Body of pancreas (tissue), 4 donors: ENCODE data around the gene SEMA6A. TPM values are rescaled to one million over a fixed set of nuclear protein-coding genes. Genes with fewer than 3 reads are reported as not detected.

Experiments
- ATAC-seq: fragments of 150-250 bp; one replicate; pipeline ENCODE4 v1.9.1; 2016
- DNase-seq, 4 donors: peaks; one replicate each; pipeline ENCODE4 v3.0.0-alpha.2; 2019
- H3K27ac ChIP-seq, 4 donors: fragments of 200-600 bp; sonication (generic); 1 replicate in 3 of 4; 2 replicates in 1 of 4; pipeline versions ENCODE4 v1.5.1 to v1.6.1; 2016 to 2019; ENCODE audit warnings: mild to moderate bottlenecking in 1 of 4, mixed read lengths in 1 of 4, moderate library complexity in 1 of 4
- H3K27me3 ChIP-seq, 2 donors: fragments of 200-600 bp; sonication (generic); one replicate each; pipeline ENCODE4 v1.6.0; 2016; ENCODE audit warnings: mild to moderate bottlenecking in 1 of 2
- H3K36me3 ChIP-seq, 2 donors: fragments of 200-600 bp; sonication (generic); replicated peaks in 1 of 2; 2 replicates each; pipeline ENCODE4 v1.5.1; 2016; ENCODE audit warnings: low read depth in 2 of 2; ENCODE audit not compliant: insufficient read depth in 1 of 2
- H3K4me1 ChIP-seq: fragments of 200-600 bp; sonication (generic); one replicate; pipeline ENCODE4 v1.6.0; 2016
- H3K4me3 ChIP-seq, 2 donors: fragments of 200-600 bp; sonication (generic); 1 replicate in 1 of 2; 2 replicates in 1 of 2; pipeline ENCODE4 v1.5.1; 2016 to 2019
- H3K9me3 ChIP-seq, 3 donors: fragments of 200-600 bp; sonication (generic); 1 replicate in 2 of 3; 2 replicates in 1 of 3; pipeline ENCODE4 v1.5.1; 2016
- POLR2A ChIP-seq, 3 donors: fragments of 450-650 bp; IDR thresholded peaks; one replicate each; pipeline ENCODE4 v1.6.1; 2016; ENCODE audit warnings: antibody characterized with exemption in 3 of 3, mild to moderate bottlenecking in 2 of 3
- WGBS, 2 donors: methylation state at CpG; one replicate each; pipeline ENCODE4 v1.1.5; 2017; 5-methylcytosine and 5-hydroxymethylcytosine counted together
- intact Hi-C: fragments of 100-400 bp; cut with DNase I; formaldehyde crosslinking; loops from one replicate; pipeline ENCODE4 v1.15.1; 2023
- total RNA-seq, 2 donors: library from RNA; depleted of rRNA; stranded (reverse); fragments of >200 nt; gene quantifications; one replicate each; pipeline ENCODE4 v1.1.0, GENCODE V29; 2016
- TF ChIP-seq, protein P1 (sequence below), 7 experiments: fragments of 450-650 bp in 4 of 7; fragments of 200-600 bp in 3 of 7; sonication (generic) in 3 of 7; IDR thresholded peaks; one replicate each; pipeline ENCODE4 v1.5.1; 2016 to 2019; ENCODE audit warnings: antibody characterized with exemption in 7 of 7

SEMA6A gene
- total RNA-seq, 2 donors from 2014 or later, result 18.7 to 25.1 TPM

DNA sequence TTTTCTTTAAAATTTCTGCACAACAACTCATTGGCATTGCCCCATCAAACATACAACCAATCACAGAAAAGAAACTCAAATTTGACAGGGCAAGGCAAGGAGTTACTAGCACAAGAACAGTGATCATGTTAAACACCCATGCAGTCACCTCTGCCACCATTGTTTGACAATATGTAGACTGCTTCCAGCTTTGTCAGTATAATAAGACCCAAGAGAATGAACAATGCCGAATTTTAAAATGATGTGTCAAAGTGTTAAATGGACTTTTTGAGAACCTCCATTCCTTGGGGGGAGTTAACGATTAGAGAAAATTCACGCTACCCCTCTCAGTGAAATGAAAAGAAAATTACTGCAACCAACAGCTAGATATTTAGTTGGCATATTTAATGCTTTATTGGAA, 109.2 kb downstream of the SEMA6A start:
- H3K9me3 ChIP-seq, result no peaks in the 10 kb centered on the region
- no peak overlapping the region for H3K4me3 ChIP-seq
- WGBS, 2 donors, result 93 to 94% methylated on average over 3 of the region's 3 CpGs
- H3K4me1 ChIP-seq, result no peaks in the 10 kb centered on the region
- no peak for DNase-seq
- TF ChIP-seq, protein P1, sequence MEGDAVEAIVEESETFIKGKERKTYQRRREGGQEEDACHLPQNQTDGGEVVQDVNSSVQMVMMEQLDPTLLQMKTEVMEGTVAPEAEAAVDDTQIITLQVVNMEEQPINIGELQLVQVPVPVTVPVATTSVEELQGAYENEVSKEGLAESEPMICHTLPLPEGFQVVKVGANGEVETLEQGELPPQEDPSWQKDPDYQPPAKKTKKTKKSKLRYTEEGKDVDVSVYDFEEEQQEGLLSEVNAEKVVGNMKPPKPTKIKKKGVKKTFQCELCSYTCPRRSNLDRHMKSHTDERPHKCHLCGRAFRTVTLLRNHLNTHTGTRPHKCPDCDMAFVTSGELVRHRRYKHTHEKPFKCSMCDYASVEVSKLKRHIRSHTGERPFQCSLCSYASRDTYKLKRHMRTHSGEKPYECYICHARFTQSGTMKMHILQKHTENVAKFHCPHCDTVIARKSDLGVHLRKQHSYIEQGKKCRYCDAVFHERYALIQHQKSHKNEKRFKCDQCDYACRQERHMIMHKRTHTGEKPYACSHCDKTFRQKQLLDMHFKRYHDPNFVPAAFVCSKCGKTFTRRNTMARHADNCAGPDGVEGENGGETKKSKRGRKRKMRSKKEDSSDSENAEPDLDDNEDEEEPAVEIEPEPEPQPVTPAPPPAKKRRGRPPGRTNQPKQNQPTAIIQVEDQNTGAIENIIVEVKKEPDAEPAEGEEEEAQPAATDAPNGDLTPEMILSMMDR (IDR thresholded peaks at IDR 0.05), result no peak
- no peak for TF ChIP-seq POLR2A (IDR thresholded peaks at IDR 0.05)
- H3K27ac ChIP-seq, result no peak overlapping the region
- H3K36me3 ChIP-seq, result peaks cover 0 to 3% of the 10 kb centered on the region in 2 donors
- no peak for ATAC-seq
- intact Hi-C loops, result no loop called here
- no peaks in the 10 kb centered on the region for H3K27me3 ChIP-seq

- H3K4me3 ChIP-seq, result no peak overlapping the region
- intact Hi-C loops, result no loop called here
- no peaks in the 10 kb centered on the region for H3K9me3 ChIP-seq
- no peak for ATAC-seq
- peaks cover 0 to 3% of the 10 kb centered on the region in 2 donors for H3K36me3 ChIP-seq
- H3K4me1 ChIP-seq, result no peaks in the 10 kb centered on the region
- TF ChIP-seq, protein P1 (IDR thresholded peaks at IDR 0.05), result no peak
- no peak for TF ChIP-seq POLR2A (IDR thresholded peaks at IDR 0.05)
- 87 to 91% methylated on average over 7 of the region's 7 CpGs for WGBS, 2 donors
- DNase-seq, result no peak
- H3K27ac ChIP-seq, result no peak overlapping the region
- H3K27me3 ChIP-seq, result no peaks in the 10 kb centered on the region
These were observed 110.4 kb downstream of the SEMA6A start for GRCh38 chr5:116464144-116464708.

DNA sequence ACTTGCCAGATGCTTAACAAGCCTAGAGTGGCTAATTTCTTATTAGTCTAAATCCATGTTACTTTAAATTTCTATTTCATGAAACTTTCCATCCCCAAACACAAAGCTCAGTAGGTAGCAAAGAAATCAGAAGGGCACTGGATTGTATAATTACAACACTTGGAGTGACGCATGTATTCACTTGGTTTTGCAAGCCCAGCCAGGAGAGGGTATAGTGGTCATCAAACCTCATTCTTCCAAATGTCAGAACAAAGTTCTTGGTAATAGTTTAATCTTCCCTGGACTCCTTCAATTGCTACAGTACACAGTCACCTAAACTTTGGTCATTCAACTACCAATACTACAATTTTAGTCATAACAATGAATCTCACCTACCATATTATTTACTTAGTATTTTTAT, 112.1 kb downstream of the SEMA6A start:
- TF ChIP-seq, protein P1 (IDR thresholded peaks at IDR 0.05), result no peak
- TF ChIP-seq POLR2A (IDR thresholded peaks at IDR 0.05), result no peak
- no peaks in the 10 kb centered on the region for H3K4me1 ChIP-seq
- no peak overlapping the region for H3K27ac ChIP-seq
- H3K9me3 ChIP-seq, result no peaks in the 10 kb centered on the region
- intact Hi-C loops, result no loop called here
- 97 to 100% methylated on average over 1 of the region's 1 CpG for WGBS, 2 donors
- H3K4me3 ChIP-seq, result no peak overlapping the region
- DNase-seq (no peak), ATAC-seq (no peak)
- peaks cover 0 to 3% of the 10 kb centered on the region in 2 donors for H3K36me3 ChIP-seq
- H3K27me3 ChIP-seq, result no peaks in the 10 kb centered on the region

GRCh38 chr5:116459301-116459700, 115.3 kb downstream of the SEMA6A start:
- Histone ChIP-seq H3K36me3 (no peaks in the 10 kb centered on the region), H3K9me3 (no peaks in the 10 kb centered on the region), H3K4me3 (no peak overlapping the region), H3K4me1 (peaks cover 9% of the 10 kb centered on the region), H3K27ac (no peak overlapping the region), H3K27me3 (no peaks in the 10 kb centered on the region)
- DNase-seq (no peak), ATAC-seq (no peak)
- intact Hi-C loops, result no loop called here
- WGBS, 2 donors, result 34 to 40% methylated on average over 2 of the region's 2 CpGs
- no peak for TF ChIP-seq POLR2A (IDR thresholded peaks at IDR 0.05)
- TF ChIP-seq, protein P1 (IDR thresholded peaks at IDR 0.05), result no peak

DNA sequence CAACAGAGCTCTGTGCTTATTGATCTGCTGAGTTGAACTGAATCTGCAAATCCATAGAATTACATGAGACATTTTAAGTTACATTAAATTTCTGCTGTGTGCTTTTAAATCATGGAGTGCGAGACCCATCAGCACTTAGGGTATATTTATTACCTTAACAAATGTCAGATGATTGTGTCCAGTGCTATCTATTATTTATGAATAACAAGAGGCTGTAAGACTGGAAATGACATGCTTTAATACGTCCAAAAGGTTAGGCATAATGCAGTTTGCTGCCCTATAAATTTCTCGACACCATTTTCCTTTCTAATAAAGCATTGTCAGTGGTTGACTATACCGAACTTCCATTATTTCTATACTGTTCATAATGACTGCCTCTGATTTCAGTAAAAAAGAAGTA, 117.6 kb downstream of the SEMA6A start:
- ATAC-seq (no peak), DNase-seq (no peak)
- intact Hi-C loops, result no loop called here
- Histone ChIP-seq H3K27ac (no peak overlapping the region), H3K27me3 (no peaks in the 10 kb centered on the region), H3K4me3 (no peak overlapping the region), H3K36me3 (no peaks in the 10 kb centered on the region), H3K4me1 (peaks cover 14% of the 10 kb centered on the region), H3K9me3 (no peaks in the 10 kb centered on the region)
- TF ChIP-seq, protein P1 (IDR thresholded peaks at IDR 0.05), result no peak
- no peak for TF ChIP-seq POLR2A (IDR thresholded peaks at IDR 0.05)
- 88 to 95% methylated on average over 4 of the region's 4 CpGs for WGBS, 2 donors
